ENCODE measurements around the gene FBXO27. TPM values are rescaled to one million over a fixed set of nuclear protein-coding genes. Genes with fewer than 3 reads are reported as not detected.

The FBXO27 gene
- total RNA-seq, 2 experiments from 2014 or later = 1.9 to 2.3 TPM

DNA sequence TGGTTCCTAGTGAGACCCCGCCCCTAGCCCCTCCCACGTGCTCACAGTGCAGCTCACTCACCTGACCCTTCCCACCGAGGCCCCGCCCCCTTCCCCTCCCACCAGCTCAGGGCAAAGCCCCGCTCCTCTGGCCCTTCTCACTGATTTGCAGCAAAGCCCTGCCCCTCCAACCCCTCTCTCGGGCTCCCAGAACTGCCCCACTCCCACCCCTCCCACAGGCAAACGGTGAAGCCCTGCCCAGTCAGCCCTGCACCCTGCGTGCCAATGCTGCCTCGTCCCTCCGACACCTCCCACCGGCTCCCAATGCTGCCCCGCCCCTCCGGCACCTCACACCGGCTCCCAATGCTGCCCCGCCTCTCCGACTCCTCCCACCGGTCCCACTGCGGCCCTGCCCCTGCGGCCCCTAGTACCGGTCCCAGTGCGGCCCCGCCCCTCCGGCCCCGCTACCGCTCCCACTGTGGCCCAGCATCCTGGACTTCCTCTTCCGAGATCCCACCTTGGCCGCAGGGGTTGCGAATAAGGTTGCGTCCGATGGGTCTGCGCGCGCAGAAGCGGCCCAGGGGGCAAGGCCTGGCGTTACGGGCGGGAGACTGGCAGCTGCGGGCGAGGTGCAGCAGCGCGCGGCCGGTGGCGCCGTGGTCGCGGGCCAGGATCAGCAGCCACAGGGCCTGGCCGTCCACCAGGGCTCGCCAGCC lies 834 bp downstream of the FBXO27 start:
- TF ChIP-seq, protein P1, sequence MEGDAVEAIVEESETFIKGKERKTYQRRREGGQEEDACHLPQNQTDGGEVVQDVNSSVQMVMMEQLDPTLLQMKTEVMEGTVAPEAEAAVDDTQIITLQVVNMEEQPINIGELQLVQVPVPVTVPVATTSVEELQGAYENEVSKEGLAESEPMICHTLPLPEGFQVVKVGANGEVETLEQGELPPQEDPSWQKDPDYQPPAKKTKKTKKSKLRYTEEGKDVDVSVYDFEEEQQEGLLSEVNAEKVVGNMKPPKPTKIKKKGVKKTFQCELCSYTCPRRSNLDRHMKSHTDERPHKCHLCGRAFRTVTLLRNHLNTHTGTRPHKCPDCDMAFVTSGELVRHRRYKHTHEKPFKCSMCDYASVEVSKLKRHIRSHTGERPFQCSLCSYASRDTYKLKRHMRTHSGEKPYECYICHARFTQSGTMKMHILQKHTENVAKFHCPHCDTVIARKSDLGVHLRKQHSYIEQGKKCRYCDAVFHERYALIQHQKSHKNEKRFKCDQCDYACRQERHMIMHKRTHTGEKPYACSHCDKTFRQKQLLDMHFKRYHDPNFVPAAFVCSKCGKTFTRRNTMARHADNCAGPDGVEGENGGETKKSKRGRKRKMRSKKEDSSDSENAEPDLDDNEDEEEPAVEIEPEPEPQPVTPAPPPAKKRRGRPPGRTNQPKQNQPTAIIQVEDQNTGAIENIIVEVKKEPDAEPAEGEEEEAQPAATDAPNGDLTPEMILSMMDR (IDR thresholded peaks at IDR 0.05) = no peak
- CTCF ChIA-PET = interaction anchor here (1.0 to 1.5 kb wide), 2 partner anchors 69 kb away, joined by 3 to 5 read pairs; no protein-coding TSS in a partner anchor

DNA sequence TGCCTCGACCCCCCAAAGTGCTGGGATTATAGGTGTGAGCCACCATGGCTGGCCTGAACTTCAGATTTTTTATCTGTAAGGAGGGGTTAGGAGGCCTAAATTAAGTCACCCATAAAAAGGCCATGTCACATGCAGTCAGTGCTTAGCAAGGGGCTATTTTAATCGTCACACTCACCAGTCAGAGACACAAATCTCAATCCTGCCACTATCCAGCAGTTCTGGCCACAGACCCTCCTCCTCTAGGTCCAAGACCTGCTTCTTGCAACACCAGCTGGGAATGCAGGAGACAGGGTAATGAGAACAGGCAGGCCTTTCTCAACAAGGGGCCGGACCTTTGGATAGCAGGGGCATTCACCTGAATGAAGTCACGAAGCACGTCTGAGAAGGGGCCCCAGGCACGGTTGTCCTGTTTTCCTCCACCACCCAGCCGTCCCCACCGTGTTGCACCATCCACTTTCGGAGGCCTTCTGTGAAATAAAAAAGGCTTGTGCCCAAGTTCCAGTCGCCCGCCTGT lies 1.4 kb downstream of the FBXO27 start:
- CTCF ChIA-PET = interaction anchor here (1.5 kb wide), 1 partner anchor 69 kb away, joined by 5 read pairs; no protein-coding TSS in a partner anchor
- TF ChIP-seq, protein P1 (IDR thresholded peaks at IDR 0.05) = no peak
- intact Hi-C loops (cut with micrococcal nuclease) = no loop called here
- no peak for DNase-seq
- Mint-ChIP-seq H3K4me1 (ENCODE audit: low read depth) (peaks cover 16% of the 10 kb centered on the region), H3K4me3 (peak overlapping the region; percentile 63), H3K9me3 (no peaks in the 10 kb centered on the region), H3K27me3 (peaks cover 22% of the 10 kb centered on the region), H3K27ac (no peak overlapping the region), H3K36me3 (ENCODE audit: low read depth) (no peaks in the 10 kb centered on the region)
- POLR2A ChIA-PET = no interaction called here
- ATAC-seq = no peak

More for the DNA sequence above, 834 bp downstream of the FBXO27 start:
- intact Hi-C loops (cut with micrococcal nuclease) = no loop called here
- POLR2A ChIA-PET = no interaction called here
- H3K9me3 Mint-ChIP-seq = no peaks in the 10 kb centered on the region
- peak overlapping the region; percentile 63 for H3K4me3 Mint-ChIP-seq
- H3K27ac Mint-ChIP-seq = no peak overlapping the region
- peaks cover 22% of the 10 kb centered on the region for H3K27me3 Mint-ChIP-seq
- peak; percentile 96 for ATAC-seq
- DNase-seq = peak; percentile 94
- H3K36me3 Mint-ChIP-seq (ENCODE audit: low read depth) = no peaks in the 10 kb centered on the region
- H3K4me1 Mint-ChIP-seq (ENCODE audit: low read depth) = peaks cover 16% of the 10 kb centered on the region

DNA sequence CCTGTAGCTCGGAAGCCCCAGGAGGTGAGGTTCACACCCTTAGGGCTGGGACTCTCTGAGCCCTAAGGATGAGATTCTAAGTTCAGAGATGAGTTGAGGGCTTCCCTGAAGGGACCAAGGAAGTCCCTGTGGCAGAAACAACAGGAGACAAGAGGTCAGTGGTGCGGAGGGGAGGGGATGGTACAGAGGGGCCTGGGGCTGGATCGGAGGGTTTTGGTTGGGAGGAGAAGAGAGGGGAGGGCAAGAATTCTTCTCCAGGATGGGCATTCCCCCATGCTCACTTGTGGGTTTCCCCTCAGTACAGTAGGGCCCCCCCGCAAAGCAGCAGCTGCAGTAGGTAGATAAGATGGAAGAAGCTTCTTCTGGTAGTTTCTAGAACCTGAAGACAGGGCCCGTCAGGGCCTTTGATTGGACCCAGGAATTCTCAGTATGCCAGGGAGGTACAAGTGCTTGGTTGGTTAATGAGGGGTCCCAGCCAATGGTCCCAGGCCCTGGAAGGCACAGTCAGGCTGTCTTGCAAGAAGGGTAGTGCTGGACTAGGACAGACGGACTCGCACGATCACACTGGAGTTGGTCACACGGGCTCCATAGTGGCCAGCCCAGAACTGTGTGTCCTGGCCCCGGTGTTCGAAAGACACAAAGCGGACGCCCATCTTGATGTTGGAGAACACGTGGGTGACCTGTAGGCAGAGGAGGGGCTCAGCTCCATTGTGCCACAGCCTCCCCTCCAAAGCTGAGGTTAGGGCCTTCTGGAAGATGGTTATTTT lies 7.3 kb downstream of the FBXO27 start:
- ATAC-seq (no peak), DNase-seq (no peak)
- ChIA-PET POLR2A (no interaction called here), CTCF (no interaction called here)
- H3K36me3 Mint-ChIP-seq (ENCODE audit: low read depth) = no peaks in the 10 kb centered on the region
- TF ChIP-seq, protein P1 (IDR thresholded peaks at IDR 0.05) = no peak
- no peaks in the 10 kb centered on the region for H3K4me1 Mint-ChIP-seq (ENCODE audit: low read depth)
- peaks cover 9% of the 10 kb centered on the region for H3K27me3 Mint-ChIP-seq
- intact Hi-C loops (cut with micrococcal nuclease) = no loop called here
- no peak overlapping the region for H3K27ac Mint-ChIP-seq
- H3K9me3 Mint-ChIP-seq = no peaks in the 10 kb centered on the region
- no peak overlapping the region for H3K4me3 Mint-ChIP-seq

DNA sequence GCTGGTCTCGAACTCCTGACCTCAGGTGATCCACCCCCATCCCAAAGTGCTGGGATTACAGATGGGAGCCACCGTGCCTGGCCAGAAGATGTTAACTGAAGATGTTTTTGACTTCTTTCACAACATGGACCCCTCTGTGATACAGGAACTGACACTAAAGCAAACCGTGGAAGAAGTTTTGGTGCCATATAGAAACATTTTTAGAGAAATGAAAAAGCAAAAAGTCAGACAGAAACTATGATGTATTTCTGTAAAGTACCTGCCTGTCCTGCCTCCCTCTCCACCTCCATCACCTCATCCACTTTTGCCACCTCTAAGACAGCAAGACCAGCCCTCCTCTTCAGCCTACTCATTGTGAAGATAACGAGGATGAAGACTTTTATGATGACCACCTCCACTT lies 11.3 kb downstream of the FBXO27 start:
- ATAC-seq (no peak), DNase-seq (no peak)
- H3K9me3 Mint-ChIP-seq = no peaks in the 10 kb centered on the region
- CTCF ChIA-PET = no interaction called here
- TF ChIP-seq, protein P1 (IDR thresholded peaks at IDR 0.05) = no peak
- H3K36me3 Mint-ChIP-seq (ENCODE audit: low read depth) = no peaks in the 10 kb centered on the region
- intact Hi-C loops (cut with micrococcal nuclease) = no loop called here
- H3K27me3 Mint-ChIP-seq = peaks cover 8% of the 10 kb centered on the region
- POLR2A ChIA-PET = no interaction called here
- H3K4me1 Mint-ChIP-seq (ENCODE audit: low read depth) = no peaks in the 10 kb centered on the region
- no peak overlapping the region for H3K27ac Mint-ChIP-seq
- no peak overlapping the region for H3K4me3 Mint-ChIP-seq

DNA sequence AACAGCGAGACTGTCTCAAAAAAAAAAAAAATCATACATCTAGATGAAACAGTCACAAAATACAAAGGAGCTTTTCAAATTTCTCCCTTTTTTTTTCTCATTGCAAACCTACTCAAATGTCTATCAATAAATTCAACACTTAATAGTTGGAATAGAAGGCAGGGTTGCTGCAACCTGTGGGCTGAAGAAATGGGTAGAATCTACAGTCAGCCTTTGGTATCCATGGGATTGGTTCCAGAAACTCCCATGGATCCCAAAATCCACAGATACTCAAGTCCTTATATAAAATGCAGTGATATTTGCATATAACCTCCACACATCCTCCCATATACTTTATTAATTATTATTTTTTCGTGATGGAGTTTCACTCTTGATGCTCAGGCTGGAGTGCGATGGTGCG lies 14.7 kb downstream of the FBXO27 start:
- H3K4me3 Mint-ChIP-seq = no peak overlapping the region
- ATAC-seq (no peak), DNase-seq (no peak)
- no peaks in the 10 kb centered on the region for H3K4me1 Mint-ChIP-seq (ENCODE audit: low read depth)
- POLR2A ChIA-PET = no interaction called here
- H3K27ac Mint-ChIP-seq = no peak overlapping the region
- H3K27me3 Mint-ChIP-seq = peaks cover 16% of the 10 kb centered on the region
- CTCF ChIA-PET = no interaction called here
- TF ChIP-seq, protein P1 (IDR thresholded peaks at IDR 0.05) = no peak
- no peaks in the 10 kb centered on the region for H3K36me3 Mint-ChIP-seq (ENCODE audit: low read depth)
- H3K9me3 Mint-ChIP-seq = no peaks in the 10 kb centered on the region
- intact Hi-C loops (cut with micrococcal nuclease) = no loop called here
